ENCODE data around the gene HSDL1. TPM values are rescaled to one million over a fixed set of nuclear protein-coding genes. Genes with fewer than 3 reads are reported as not detected.

HSDL1 gene
- polyA plus RNA-seq, 1 donor: 60.2 TPM

GRCh38 chr16:84082835-84083569, 62.0 kb downstream of the HSDL1 start:
- no peak for DNase-seq

- no peak for DNase-seq
Measured at GRCh38 chr16:84082110-84082509, 62.9 kb downstream of the HSDL1 start.

GRCh38 chr16:84081446-84081989, 63.5 kb downstream of the HSDL1 start:
- DNase-seq: no peak

DNA sequence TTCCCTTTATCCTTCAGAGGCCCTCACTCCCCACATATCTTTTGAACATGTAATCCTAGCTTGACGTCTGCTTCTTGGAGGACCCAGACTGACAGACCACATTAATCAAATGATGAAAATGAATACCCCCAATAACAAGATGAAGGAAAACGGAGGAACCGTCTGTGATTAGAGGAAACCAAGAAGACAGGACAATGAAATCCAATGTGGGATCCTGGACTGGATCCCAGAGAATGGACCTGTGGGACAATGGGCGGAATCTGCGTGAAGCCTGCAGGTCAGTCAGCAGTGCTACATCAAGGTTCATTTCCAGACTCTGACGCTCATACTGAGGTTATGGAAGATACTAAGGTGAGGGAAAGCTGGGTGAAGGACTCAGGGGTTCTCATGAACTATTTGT, 64.2 kb downstream of the HSDL1 start:
- no peak for DNase-seq

DNA sequence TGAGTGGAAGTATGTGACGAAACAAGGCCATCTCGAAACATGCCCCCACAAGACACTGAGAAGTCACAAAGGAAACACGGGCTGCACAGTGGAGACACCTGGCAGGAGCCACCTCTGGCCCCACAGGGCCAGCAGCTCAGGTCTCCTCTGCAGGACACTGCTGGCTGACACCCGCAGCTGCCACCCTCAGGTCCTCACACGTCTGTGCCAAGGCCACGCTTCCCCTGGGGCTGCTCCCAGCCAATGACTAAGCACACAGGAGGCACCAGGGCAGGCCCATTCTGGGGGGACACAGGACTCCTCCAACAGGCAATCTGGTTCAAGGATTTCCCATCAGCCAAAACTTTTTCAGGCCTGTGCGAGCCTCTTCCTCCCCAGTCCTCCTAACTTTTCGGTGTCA, 64.6 kb downstream of the HSDL1 start:
- DNase-seq: no peak

DNA sequence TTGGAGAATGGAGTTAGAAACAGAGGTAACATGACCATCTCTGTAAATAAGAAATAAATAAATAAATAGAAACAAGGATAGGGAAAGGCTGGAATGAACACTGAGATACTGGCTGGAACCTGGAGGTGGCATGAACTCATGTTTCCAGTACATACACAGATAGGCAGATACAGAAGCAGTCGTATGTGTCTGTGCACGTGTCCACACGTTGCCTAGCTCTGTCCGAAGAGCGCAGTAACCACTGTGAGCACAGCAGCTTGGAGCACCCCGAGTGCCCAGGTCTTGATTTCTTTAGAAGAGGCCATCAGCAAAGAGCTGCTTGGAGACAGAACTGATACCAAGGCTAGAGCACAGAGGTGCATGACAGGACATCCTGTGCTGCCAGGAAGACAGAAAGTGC, 65.3 kb downstream of the HSDL1 start:
- DNase-seq: no peak

GRCh38 chr16:84075376-84075775, 69.6 kb downstream of the HSDL1 start:
- no peak for DNase-seq

DNA sequence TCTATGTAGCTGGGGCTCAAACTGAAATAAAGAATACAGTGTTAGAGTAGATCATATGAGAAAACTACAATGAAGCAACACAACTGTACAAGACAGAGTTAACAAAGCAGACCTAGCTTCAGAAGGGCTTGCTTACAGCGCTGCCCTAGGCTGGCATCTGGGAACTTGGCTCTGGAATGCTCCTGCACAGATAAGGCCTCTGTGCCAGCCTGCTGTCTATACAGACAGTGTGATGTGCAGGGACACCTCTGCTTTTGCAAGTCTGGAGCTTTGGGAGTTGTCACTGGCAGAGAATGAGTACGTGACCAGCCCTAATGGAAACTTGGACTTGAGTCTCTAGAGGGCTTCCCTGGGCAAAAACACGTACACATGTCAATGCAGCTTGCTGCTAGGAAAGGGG, 70.3 kb downstream of the HSDL1 start:
- DNase-seq: no peak

Other genes with a start within 250 kb of the HSDL1 start
- gene MLYCD, start 246.1 kb downstream of the HSDL1 start, polyA plus RNA-seq (ENCODE audit: insufficient read length): 5.3 TPM
- gene OSGIN1, start 191.9 kb downstream of the HSDL1 start, polyA plus RNA-seq (ENCODE audit: insufficient read length): 0.30 TPM
- 2.6 TPM for gene NECAB2, start 176.9 kb downstream of the HSDL1 start, polyA plus RNA-seq (ENCODE audit: insufficient read length)
- not detected for gene SLC38A8, start 102.4 kb downstream of the HSDL1 start, polyA plus RNA-seq (ENCODE audit: insufficient read length)
- 110 TPM for gene MBTPS1, start 28.2 kb downstream of the HSDL1 start, polyA plus RNA-seq (ENCODE audit: insufficient read length)
- 7.1 TPM for gene DNAAF1, start 131 bp upstream of the HSDL1 start, polyA plus RNA-seq (ENCODE audit: insufficient read length)
- gene TAF1C, start 41.9 kb upstream of the HSDL1 start, polyA plus RNA-seq (ENCODE audit: insufficient read length): 40.1 TPM
- gene ADAD2, start 46.0 kb upstream of the HSDL1 start, polyA plus RNA-seq (ENCODE audit: insufficient read length): not detected
- gene KCNG4, start 94.8 kb upstream of the HSDL1 start, polyA plus RNA-seq (ENCODE audit: insufficient read length): 0.07 TPM
- gene WFDC1, start 149.7 kb upstream of the HSDL1 start, polyA plus RNA-seq (ENCODE audit: insufficient read length): 2.6 TPM
- 1.4 TPM for gene ATP2C2, start 223.4 kb upstream of the HSDL1 start, polyA plus RNA-seq (ENCODE audit: insufficient read length)

All from left kidney (tissue), 2 donors.